Measurements from ENCODE around the gene RAB4B. TPM values are rescaled to one million over a fixed set of nuclear protein-coding genes. Genes with fewer than 3 reads are reported as not detected.
"Not testable (repeated sequence)": the region's sequence is repeated elsewhere in the genome, so short reads cannot be mapped to it uniquely, and the experiment has no call there.

Gene RAB4B
- total RNA-seq, 1 donor from 2014 or later = 7.9 TPM

DNA sequence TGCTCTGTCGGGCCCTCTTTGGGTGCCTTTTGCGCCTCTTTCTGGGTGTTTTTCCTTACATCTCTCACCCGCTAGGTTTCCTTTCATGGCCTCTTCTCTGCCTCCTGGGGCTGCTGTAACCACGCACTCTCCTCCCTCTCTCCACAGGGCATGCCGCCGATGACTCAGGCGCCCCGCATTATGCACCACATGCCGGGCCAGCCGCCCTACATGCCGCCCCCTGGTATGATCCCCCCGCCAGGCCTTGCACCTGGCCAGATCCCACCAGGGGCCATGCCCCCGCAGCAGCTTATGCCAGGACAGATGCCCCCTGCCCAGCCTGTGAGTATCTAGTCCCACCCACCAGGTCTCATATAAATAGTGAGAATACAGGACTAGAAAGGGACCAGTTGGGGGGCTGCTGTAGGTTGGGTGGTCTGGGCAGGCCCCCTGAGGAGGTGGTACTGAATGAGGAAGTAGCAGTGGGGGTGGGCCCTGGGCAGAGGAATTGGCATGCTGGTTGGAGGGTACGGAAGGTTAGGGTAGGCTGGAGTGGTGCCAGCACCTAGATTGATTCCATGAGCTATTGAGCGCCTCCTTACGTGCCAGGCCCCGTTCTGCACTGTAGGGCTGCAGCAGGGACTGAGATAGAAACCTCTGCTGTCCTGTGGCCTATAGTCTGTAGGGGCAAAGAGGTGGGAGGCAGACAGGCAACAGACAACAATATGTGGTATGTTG, 15.1 kb upstream of the RAB4B start:
- Histone ChIP-seq H3K36me3 (ENCODE audit: control insufficient read depth, insufficient read depth, low read length) (peaks cover 45% of the 10 kb centered on the region), H3K27me3 (ENCODE audit: control insufficient read depth, insufficient read depth, low read length) (no peaks in the 10 kb centered on the region), H3K4me3 (ENCODE audit: low read depth, low read length) (no peak overlapping the region)
- DNase-seq (ENCODE audit: low read depth) (no peak), FAIRE-seq (no peak)
- TF ChIP-seq, protein P1, sequence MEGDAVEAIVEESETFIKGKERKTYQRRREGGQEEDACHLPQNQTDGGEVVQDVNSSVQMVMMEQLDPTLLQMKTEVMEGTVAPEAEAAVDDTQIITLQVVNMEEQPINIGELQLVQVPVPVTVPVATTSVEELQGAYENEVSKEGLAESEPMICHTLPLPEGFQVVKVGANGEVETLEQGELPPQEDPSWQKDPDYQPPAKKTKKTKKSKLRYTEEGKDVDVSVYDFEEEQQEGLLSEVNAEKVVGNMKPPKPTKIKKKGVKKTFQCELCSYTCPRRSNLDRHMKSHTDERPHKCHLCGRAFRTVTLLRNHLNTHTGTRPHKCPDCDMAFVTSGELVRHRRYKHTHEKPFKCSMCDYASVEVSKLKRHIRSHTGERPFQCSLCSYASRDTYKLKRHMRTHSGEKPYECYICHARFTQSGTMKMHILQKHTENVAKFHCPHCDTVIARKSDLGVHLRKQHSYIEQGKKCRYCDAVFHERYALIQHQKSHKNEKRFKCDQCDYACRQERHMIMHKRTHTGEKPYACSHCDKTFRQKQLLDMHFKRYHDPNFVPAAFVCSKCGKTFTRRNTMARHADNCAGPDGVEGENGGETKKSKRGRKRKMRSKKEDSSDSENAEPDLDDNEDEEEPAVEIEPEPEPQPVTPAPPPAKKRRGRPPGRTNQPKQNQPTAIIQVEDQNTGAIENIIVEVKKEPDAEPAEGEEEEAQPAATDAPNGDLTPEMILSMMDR (IDR thresholded peaks at IDR 0.05; ENCODE audit: insufficient read depth, low read length, severe bottlenecking) = no peak

DNA sequence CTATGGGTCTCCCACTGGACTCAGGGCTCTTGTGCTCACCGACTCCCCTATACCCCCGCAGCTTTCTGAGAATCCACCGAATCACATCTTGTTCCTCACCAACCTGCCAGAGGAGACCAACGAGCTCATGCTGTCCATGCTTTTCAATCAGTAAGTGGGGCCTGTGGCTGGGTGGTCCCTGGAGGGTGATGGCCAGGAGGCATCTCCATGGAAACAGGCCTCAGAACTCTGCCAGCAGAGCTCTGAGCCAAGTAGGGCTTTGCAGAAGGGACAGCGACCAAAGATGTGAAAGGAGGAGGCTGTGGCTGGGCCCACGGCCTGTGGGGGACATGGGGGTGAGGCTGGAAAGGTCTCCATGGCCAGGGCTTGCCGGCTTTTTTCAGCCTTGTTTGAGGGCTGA, 14.5 kb upstream of the RAB4B start:
- DNase-seq (ENCODE audit: low read depth) (no peak), FAIRE-seq (no peak)
- TF ChIP-seq, protein P1 (IDR thresholded peaks at IDR 0.05; ENCODE audit: insufficient read depth, low read length, severe bottlenecking) = no peak
- H3K4me3 ChIP-seq (ENCODE audit: low read depth, low read length) = no peak overlapping the region
- H3K36me3 ChIP-seq (ENCODE audit: control insufficient read depth, insufficient read depth, low read length) = peaks cover 42% of the 10 kb centered on the region
- no peaks in the 10 kb centered on the region for H3K27me3 ChIP-seq (ENCODE audit: control insufficient read depth, insufficient read depth, low read length)

DNA sequence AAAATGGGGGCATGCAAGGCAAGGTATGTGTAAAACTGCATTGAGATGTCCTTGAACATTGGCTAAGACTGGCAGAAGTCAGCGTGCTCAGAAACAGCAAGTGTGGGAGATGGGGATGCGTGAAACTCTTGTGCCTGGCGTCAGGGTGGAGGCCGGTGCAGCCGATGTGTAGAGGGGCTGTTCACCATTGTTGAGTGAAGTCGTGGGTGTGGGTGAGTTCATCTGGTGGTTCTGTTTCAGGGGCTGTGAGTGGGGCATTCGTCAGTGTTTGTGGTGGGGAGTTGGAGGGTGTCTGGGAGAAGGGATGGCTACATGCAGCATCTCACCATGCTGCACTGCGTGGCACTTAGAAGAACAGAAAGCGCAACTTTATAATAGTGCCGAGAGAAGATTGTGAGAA, 14.1 kb upstream of the RAB4B start:
- Histone ChIP-seq H3K27me3 (ENCODE audit: control insufficient read depth, insufficient read depth, low read length) (no peaks in the 10 kb centered on the region), H3K4me3 (ENCODE audit: low read depth, low read length) (no peak overlapping the region), H3K36me3 (ENCODE audit: control insufficient read depth, insufficient read depth, low read length) (peaks cover 42% of the 10 kb centered on the region)
- DNase-seq (ENCODE audit: low read depth) (no peak), FAIRE-seq (no peak)
- TF ChIP-seq, protein P1 (IDR thresholded peaks at IDR 0.05; ENCODE audit: insufficient read depth, low read length, severe bottlenecking) = no peak

GRCh38 chr19:40766385-40766784, 11.7 kb upstream of the RAB4B start:
- FAIRE-seq; H3K4me3 ChIP-seq (ENCODE audit: low read depth, low read length); H3K27me3 ChIP-seq (ENCODE audit: control insufficient read depth, insufficient read depth, low read length); DNase-seq (ENCODE audit: low read depth): not testable (repeated sequence)
- H3K36me3 ChIP-seq (ENCODE audit: control insufficient read depth, insufficient read depth, low read length) = peaks cover 31% of the 10 kb centered on the region

DNA sequence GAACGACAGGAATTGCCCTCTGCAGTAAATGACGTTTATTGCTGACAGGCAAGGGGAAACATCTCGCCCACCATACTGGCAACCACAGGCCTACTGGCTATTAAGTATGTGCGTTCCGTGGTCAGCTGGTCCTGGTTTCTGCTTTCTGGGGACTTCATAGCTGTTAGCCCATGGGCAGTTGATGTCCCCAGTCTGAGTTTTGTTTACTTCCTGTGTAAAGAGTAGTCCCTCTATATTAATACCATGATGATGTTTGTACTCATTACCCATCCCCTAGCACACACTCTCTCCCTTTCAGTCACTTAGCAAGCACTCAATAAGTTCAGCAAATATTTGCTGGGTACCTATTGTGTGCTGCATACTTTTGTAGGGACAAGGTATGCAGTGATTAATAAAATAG, 9.2 kb upstream of the RAB4B start:
- H3K36me3 ChIP-seq (ENCODE audit: control insufficient read depth, insufficient read depth, low read length) = peaks cover 13% of the 10 kb centered on the region
- no peak overlapping the region for H3K4me3 ChIP-seq (ENCODE audit: low read depth, low read length)
- TF ChIP-seq, protein P1 (IDR thresholded peaks at IDR 0.05; ENCODE audit: insufficient read depth, low read length, severe bottlenecking) = no peak
- no peak for FAIRE-seq
- no peak for DNase-seq (ENCODE audit: low read depth)
- H3K27me3 ChIP-seq (ENCODE audit: control insufficient read depth, insufficient read depth, low read length) = no peaks in the 10 kb centered on the region

DNA sequence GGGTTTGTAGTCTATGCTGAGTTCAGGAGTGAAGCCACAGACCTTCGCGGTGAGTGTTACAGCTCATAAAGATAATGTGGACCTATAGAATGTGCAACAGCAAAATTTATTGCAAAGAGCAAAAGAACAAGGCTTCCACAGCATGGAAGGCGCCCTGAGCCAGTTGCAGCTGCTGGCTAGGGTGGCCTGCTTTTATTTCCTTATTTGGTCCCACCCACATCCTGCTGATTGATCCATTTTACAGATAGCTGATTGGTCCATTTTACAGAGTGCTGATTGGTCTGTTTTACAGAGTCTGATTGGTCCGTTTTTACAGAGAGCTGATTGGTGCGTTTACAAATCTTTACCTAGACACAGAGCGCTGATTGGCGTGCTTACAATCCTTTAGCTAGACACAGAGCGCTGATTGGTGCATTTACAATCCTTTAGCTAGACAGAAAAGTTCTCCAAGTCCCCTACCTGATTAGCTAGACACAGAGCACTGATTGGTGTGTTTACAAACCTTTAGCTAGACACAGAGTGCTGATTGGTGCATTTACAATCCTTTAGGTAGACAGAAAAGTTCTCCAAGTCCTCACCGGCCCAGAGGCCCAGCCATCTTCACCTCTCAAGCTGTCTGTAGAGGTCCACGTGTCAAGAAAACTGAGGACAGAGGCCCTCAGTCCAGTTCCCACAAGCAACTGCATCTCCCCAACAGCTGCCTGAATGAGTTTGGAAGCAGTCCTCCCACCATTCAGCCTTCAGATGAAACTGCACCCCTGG, 6.8 kb upstream of the RAB4B start:
- H3K27me3 ChIP-seq (ENCODE audit: control insufficient read depth, insufficient read depth, low read length); H3K4me3 ChIP-seq (ENCODE audit: low read depth, low read length); DNase-seq (ENCODE audit: low read depth); H3K36me3 ChIP-seq (ENCODE audit: control insufficient read depth, insufficient read depth, low read length); FAIRE-seq: not testable (repeated sequence)

All from bronchial epithelial cell (primary cell).